HepG2 (cell line): ENCODE data around the gene NTN5. TPM values are rescaled to one million over a fixed set of nuclear protein-coding genes. Genes with fewer than 3 reads are reported as not detected.

Experiments used
- HNRNPH1 ChIP-seq: fragments of 200-400 bp; formaldehyde crosslinking; optimal IDR thresholded peaks from 2 replicates; pipeline ENCODE3; 2017; ENCODE audit warnings: mild to moderate bottlenecking, low read depth, low read length
- MLLT10 ChIP-seq: sonication (generic); formaldehyde crosslinking; IDR thresholded peaks from 2 replicates; pipeline ENCODE4 v1.4.0; 2020; ENCODE audit warnings: missing genetic modification reagents
- MYC ChIP-seq: sonication (generic); formaldehyde crosslinking; IDR thresholded peaks from 2 replicates; pipeline ENCODE4 v1.9.0; 2021; ENCODE audit warnings: missing genetic modification reagents, borderline replicate concordance
- NFIB ChIP-seq: sonication (generic); formaldehyde crosslinking; IDR thresholded peaks from 2 replicates; pipeline ENCODE4 v1.9.0; 2021; ENCODE audit warnings: missing genetic modification reagents, mild to moderate bottlenecking, borderline replicate concordance
- PHF20 ChIP-seq: sonication (generic); formaldehyde crosslinking; IDR thresholded peaks from 2 replicates; pipeline ENCODE4 v1.5.0; 2020; ENCODE audit warnings: mild to moderate bottlenecking, missing genetic modification reagents
- POLR2G ChIP-seq: fragments of 200-400 bp; formaldehyde crosslinking; IDR thresholded peaks from 2 replicates; pipeline ENCODE4 v1.6.1; 2018; ENCODE audit warnings: mild to moderate bottlenecking, low read depth, low read length, moderate library complexity
- SOX13 ChIP-seq, 3 experiments: fragments of 450-650 bp in 1 of 3; sonication (generic) in 1 of 3; formaldehyde crosslinking in 1 of 3; IDR thresholded peaks in 2 of 3; conservative IDR thresholded peaks in 1 of 3; 2 replicates each; pipeline versions ENCODE4 v1.5.0 to v1.6.1; 2016 to 2020; ENCODE audit warnings: antibody characterized with exemption in 1 of 3, mild to moderate bottlenecking in 1 of 3, missing compliant biosample characterization in 1 of 3, missing genetic modification reagents in 1 of 3, moderate library complexity in 1 of 3
- XRCC5 ChIP-seq: fragments of 200-400 bp; formaldehyde crosslinking; optimal IDR thresholded peaks from 2 replicates; pipeline ENCODE3; 2017; ENCODE audit warnings: mild to moderate bottlenecking, low read length
- ZFP36L2 ChIP-seq: sonication (generic); formaldehyde crosslinking; IDR thresholded peaks from 2 replicates; pipeline ENCODE4 v1.4.0; 2020; ENCODE audit warnings: missing genetic modification reagents
- ZFY ChIP-seq: sonication (generic); formaldehyde crosslinking; IDR thresholded peaks from 2 replicates; pipeline ENCODE4 v1.4.0; 2020; ENCODE audit warnings: missing genetic modification reagents
- ZMYM2 ChIP-seq: sonication (generic); formaldehyde crosslinking; IDR thresholded peaks from 2 replicates; pipeline ENCODE4 v1.8.0; 2022; ENCODE audit warnings: mild to moderate bottlenecking, missing genetic modification reagents
- ZNF160 ChIP-seq: sonication (generic); formaldehyde crosslinking; IDR thresholded peaks from 2 replicates; pipeline ENCODE4 v1.8.0; 2022; ENCODE audit warnings: mild to moderate bottlenecking, inconsistent platforms, missing genetic modification reagents
- ZNF253 ChIP-seq: sonication (generic); formaldehyde crosslinking; IDR thresholded peaks from 2 replicates; pipeline ENCODE4 v1.8.0; 2022; ENCODE audit warnings: mild to moderate bottlenecking, missing genetic modification reagents, borderline replicate concordance
- ZNF326 ChIP-seq: sonication (generic); formaldehyde crosslinking; IDR thresholded peaks from 2 replicates; pipeline ENCODE4 v1.4.0; 2020; ENCODE audit warnings: missing genetic modification reagents, borderline replicate concordance
- ZNF7 ChIP-seq: IDR thresholded peaks from 2 replicates; pipeline ENCODE4 v1.6.1; 2016; ENCODE audit warnings: missing biosample characterization, missing genetic modification reagents
- ZNF724P ChIP-seq: sonication (generic); formaldehyde crosslinking; IDR thresholded peaks from 2 replicates; pipeline ENCODE4 v1.8.0; 2022; ENCODE audit warnings: missing genetic modification reagents, borderline replicate concordance
- polyA plus RNA-seq, 8 experiments: library from polyadenylated mRNA; depleted of rRNA in 3 of 8; stranded (reverse) in 7 of 8; unstranded in 1 of 8; fragments of >200 nt; fragmentation: Illumina TruSeq in 4 of 8; extraction: Trizol in 4 of 8; gene quantifications; 2 replicates each; pipeline versions ENCODE4 v1.2.1 to v1.2.3, GENCODE V29; 2011 to 2016; ENCODE audit warnings: low read depth in 4 of 8, missing spikeins in 1 of 8, mixed read lengths in 1 of 8; ENCODE audit not compliant: insufficient read depth in 1 of 8
- total RNA-seq, 5 experiments: library from RNA; depleted of rRNA; stranded (reverse); fragments of >200 nt; fragmentation: Illumina TruSeq; extraction: Trizol; gene quantifications; 2 replicates each; pipeline ENCODE4 v1.2.3, GENCODE V29; 2016; ENCODE audit warnings: low read depth in 1 of 5
- TF ChIP-seq, protein P1 (sequence below): IDR thresholded peaks from 2 replicates; pipeline ENCODE4 v1.6.1; 2012; ENCODE audit warnings: low read depth, low read length, improper control_type of control experiment
- TF ChIP-seq, protein P2 (sequence below): sonication (generic); formaldehyde crosslinking; IDR thresholded peaks from 2 replicates; pipeline ENCODE4 v1.5.1; 2020; ENCODE audit warnings: missing genetic modification reagents, mild to moderate bottlenecking, borderline replicate concordance
- TF ChIP-seq, protein P3 (sequence below): sonication (generic); formaldehyde crosslinking; conservative IDR thresholded peaks from 2 replicates; pipeline ENCODE4 v1.4.0; 2020; ENCODE audit warnings: mild to moderate bottlenecking, missing genetic modification reagents, moderate library complexity
- TF ChIP-seq, protein P4 (sequence below): fragments of 450-650 bp; IDR thresholded peaks from 2 replicates; pipeline ENCODE4 v1.6.1; 2017; ENCODE audit warnings: mild to moderate bottlenecking

Gene NTN5
- total and polyA plus RNA-seq, 2 of the 13 experiments (the other 11 are each of a cell fraction or from before 2014, with no cell fraction given), result 0.05 TPM; not detected in 1

DNA sequence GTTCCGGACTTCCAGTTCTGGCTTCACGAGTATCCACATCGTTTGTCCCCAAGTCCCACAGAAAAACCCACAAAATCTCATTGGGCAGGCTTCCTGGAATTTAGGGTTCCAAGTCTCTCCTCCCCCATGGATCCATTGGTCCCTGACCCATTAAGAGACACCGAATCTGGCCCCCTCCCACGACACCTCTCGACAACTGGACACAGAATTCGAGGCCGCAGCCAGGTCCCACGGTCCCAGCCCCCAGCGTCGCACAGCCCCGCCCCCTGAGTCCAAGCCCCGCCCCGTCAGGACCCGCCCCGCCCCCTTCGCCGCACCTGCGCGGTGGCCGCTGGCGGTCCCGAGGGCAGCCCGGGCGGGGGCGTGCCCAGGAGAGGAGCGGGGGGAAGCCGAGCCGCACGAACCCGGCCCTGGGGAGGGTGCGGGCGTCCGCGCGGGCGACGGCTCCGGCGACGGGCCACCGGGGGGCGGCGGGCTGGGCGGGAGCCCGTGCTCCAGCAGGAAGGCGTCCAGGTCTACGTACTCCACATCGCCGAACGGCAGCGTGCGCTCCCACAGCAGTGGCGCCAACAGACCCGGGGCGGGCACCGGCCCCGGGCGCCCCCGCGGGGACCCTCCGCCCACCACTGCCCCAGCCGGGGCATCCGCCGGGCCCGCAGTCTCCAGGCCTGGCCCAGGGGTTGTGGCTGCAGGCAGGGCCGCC is 37.4 kb downstream of the NTN5 start (continued):
- TF ChIP-seq, protein P1, sequence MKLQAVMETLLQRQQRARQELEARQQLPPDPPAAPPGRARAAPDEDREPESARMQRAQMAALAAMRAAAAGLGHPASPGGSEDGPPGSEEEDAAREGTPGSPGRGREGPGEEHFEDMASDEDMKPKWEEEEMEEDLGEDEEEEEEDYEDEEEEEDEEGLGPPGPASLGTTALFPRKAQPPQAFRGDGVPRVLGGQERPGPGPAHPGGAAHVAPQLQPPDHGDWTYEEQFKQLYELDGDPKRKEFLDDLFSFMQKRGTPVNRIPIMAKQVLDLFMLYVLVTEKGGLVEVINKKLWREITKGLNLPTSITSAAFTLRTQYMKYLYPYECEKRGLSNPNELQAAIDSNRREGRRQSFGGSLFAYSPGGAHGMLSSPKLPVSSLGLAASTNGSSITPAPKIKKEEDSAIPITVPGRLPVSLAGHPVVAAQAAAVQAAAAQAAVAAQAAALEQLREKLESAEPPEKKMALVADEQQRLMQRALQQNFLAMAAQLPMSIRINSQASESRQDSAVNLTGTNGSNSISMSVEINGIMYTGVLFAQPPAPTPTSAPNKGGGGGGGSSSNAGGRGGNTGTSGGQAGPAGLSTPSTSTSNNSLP, result no peak
- TF ChIP-seq ZFP36L2, result no peak
- no peak for TF ChIP-seq PHF20
- TF ChIP-seq, protein P2, sequence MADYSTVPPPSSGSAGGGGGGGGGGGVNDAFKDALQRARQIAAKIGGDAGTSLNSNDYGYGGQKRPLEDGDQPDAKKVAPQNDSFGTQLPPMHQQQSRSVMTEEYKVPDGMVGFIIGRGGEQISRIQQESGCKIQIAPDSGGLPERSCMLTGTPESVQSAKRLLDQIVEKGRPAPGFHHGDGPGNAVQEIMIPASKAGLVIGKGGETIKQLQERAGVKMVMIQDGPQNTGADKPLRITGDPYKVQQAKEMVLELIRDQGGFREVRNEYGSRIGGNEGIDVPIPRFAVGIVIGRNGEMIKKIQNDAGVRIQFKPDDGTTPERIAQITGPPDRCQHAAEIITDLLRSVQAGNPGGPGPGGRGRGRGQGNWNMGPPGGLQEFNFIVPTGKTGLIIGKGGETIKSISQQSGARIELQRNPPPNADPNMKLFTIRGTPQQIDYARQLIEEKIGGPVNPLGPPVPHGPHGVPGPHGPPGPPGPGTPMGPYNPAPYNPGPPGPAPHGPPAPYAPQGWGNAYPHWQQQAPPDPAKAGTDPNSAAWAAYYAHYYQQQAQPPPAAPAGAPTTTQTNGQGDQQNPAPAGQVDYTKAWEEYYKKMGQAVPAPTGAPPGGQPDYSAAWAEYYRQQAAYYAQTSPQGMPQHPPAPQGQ (CRISPR knock-in tag), result no peak
- no peak for TF ChIP-seq MLLT10 (CRISPR knock-in tag)
- no peak for TF ChIP-seq SOX13 (IDR thresholded peaks at IDR 0.05)
- no peak for TF ChIP-seq SOX13 (CRISPR knock-in tag; conservative IDR thresholded peaks at IDR 0.05 in 1 of 2, IDR thresholded peaks at IDR 0.05 in 1 of 2)
- no peak for TF ChIP-seq ZNF7 (CRISPR knock-in tag)
- no peak for TF ChIP-seq HNRNPH1
- TF ChIP-seq, protein P3, sequence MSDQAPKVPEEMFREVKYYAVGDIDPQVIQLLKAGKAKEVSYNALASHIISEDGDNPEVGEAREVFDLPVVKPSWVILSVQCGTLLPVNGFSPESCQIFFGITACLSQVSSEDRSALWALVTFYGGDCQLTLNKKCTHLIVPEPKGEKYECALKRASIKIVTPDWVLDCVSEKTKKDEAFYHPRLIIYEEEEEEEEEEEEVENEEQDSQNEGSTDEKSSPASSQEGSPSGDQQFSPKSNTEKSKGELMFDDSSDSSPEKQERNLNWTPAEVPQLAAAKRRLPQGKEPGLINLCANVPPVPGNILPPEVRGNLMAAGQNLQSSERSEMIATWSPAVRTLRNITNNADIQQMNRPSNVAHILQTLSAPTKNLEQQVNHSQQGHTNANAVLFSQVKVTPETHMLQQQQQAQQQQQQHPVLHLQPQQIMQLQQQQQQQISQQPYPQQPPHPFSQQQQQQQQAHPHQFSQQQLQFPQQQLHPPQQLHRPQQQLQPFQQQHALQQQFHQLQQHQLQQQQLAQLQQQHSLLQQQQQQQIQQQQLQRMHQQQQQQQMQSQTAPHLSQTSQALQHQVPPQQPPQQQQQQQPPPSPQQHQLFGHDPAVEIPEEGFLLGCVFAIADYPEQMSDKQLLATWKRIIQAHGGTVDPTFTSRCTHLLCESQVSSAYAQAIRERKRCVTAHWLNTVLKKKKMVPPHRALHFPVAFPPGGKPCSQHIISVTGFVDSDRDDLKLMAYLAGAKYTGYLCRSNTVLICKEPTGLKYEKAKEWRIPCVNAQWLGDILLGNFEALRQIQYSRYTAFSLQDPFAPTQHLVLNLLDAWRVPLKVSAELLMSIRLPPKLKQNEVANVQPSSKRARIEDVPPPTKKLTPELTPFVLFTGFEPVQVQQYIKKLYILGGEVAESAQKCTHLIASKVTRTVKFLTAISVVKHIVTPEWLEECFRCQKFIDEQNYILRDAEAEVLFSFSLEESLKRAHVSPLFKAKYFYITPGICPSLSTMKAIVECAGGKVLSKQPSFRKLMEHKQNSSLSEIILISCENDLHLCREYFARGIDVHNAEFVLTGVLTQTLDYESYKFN (CRISPR knock-in tag), result no peak
- TF ChIP-seq ZNF724P (CRISPR knock-in tag), result no peak
- TF ChIP-seq XRCC5, result no peak
- TF ChIP-seq ZNF253 (CRISPR knock-in tag), result no peak
- TF ChIP-seq, protein P4, sequence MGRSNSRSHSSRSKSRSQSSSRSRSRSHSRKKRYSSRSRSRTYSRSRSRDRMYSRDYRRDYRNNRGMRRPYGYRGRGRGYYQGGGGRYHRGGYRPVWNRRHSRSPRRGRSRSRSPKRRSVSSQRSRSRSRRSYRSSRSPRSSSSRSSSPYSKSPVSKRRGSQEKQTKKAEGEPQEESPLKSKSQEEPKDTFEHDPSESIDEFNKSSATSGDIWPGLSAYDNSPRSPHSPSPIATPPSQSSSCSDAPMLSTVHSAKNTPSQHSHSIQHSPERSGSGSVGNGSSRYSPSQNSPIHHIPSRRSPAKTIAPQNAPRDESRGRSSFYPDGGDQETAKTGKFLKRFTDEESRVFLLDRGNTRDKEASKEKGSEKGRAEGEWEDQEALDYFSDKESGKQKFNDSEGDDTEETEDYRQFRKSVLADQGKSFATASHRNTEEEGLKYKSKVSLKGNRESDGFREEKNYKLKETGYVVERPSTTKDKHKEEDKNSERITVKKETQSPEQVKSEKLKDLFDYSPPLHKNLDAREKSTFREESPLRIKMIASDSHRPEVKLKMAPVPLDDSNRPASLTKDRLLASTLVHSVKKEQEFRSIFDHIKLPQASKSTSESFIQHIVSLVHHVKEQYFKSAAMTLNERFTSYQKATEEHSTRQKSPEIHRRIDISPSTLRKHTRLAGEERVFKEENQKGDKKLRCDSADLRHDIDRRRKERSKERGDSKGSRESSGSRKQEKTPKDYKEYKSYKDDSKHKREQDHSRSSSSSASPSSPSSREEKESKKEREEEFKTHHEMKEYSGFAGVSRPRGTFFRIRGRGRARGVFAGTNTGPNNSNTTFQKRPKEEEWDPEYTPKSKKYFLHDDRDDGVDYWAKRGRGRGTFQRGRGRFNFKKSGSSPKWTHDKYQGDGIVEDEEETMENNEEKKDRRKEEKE, result no peak
- TF ChIP-seq ZNF160 (CRISPR knock-in tag), result no peak
- no peak for TF ChIP-seq POLR2G
- no peak for TF ChIP-seq ZFY (CRISPR knock-in tag)
- no peak for TF ChIP-seq MYC (CRISPR knock-in tag)
- TF ChIP-seq ZNF326 (CRISPR knock-in tag), result no peak
- TF ChIP-seq ZMYM2, result no peak
- no peak for TF ChIP-seq NFIB (CRISPR knock-in tag)
